AG20443 (cell line): Measurements from ENCODE around the gene RTF2.

Experiments used
- DNase-seq: peaks from one replicate; pipeline ENCODE4 v3.0.0; 2012; ENCODE audit warnings: low spot score, mixed read lengths

RTF2 gene

DNA sequence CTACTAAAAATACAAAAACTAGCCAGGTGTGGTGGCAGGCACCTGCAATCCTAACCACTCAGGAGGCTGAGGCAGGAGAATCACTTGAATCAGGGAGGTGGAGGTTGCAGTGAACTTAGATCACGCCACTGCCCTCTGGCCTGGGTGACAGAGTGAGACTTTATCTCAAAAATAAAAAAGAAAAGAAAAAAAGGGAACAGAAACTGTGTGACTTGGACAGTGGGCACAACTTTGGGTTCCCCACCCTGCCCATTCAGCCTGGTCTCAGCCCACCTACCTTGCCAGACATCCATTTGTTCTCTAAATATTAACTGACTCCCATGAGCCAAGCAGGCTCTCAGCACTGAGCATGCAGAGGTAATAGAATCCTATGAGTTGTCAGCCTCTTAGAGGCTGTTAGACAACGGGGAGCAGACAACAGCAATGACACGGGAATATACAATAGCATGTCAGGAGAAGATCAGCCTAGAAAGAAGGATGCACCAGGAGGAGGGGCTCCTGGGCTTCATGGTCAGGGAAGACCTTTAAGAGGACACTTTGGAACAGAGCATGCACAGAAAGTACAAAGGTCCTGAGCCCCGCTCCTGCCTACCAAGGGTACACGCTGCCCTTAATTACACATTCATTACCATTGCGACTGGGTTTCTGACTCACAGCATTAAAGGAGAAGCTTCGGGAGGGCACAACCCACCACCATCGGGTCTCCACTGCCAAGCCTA lies 84.6 kb downstream of the RTF2 start:
- no peak for DNase-seq

DNA sequence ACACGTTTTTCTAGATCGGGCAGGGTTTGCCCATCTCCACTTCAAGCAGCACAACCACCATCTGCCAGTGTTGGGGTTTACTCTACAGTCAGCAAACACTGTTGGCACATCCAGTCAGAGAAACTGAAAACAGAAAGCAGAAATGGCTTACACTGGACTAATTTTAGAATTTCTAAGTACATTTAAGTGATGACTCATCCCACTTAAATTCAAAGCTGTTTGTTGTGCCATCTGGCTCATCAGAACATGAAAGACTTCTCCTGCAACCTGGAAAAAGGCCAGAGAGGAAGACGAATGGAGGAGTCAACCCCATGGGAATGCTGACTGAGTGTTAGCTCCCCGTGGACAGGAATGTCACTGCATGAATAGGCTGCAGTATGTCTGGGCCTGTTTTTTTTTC lies 86.4 kb downstream of the RTF2 start:
- peak; percentile 86 for DNase-seq

DNA sequence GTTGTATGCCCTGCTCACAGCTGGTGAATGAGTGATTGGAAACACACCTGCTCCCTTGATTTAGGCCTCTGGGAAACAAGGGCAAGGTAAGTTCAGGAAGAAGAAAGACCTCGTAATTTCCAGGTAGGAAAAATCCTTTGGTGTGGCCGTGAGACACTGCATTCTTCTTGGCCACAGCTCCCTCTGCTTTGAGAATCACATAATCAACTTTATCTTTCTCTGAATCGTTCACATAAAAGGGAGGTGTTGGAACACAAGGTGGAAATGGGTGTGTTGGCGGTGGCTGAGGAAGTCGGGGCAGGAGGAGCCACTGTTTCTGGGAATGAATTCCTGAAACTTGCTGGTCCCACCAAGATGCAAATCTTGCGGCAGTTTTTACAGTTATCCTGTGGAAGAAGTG lies 90.5 kb downstream of the RTF2 start:
- no peak for DNase-seq

DNA sequence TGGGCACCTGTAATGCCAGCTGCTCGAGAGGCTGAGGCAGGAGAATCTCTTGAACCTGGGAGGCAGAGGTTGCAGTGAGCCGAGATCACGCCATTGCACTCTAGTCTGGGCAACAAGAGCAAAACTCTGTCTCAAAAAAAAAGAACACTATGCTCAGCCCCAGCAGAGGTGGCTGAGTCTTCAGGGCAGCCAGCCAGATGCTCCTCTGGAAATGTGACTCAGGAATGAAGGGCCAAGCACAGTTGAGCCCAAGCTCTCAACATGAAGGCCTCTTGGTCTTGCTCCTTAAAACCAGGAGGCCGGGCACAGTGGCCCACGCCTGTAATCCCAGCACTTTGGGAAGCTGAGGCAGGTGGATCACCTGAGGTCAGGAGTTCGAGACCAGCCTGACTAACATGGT lies 96.1 kb downstream of the RTF2 start:
- DNase-seq = peak; percentile 58

DNA sequence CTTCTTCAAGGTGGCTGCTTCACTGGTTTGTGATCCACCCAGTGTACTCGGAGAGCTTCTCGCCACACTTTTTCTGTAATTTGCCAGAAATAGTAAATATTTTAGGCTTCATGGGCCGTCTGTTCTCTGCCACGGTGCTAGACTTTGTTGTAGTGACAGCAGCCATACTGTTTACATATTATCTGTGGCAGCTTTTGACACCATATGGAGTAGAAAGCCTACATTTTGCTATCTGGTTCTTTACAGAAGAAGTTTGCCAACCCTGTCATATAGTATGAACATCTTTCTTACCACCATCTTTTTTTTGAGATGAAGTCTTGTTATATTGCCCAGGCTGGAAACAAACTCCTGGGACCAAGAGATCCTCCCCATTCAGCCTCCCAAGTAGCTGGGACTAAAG lies 97.1 kb downstream of the RTF2 start:
- no peak for DNase-seq

DNA sequence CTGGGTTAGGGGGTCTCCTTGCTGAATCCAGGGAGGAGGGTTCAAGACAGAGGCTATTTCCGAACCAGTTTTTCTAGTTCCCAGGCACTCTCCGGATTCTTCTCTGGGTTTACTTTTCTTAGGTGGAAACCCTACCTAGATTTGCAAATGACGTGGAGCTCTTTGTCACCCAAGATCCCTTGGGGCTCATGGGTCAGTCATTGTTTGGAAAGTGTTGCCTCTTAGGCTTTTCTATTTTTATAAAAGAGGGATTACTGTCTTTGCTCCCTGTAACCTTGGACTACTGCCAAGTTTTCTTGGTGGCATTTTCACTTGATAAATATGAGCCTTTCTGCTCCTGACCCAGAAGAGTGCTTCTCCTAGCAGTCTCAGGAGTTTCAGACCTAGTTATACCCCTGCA lies 98.2 kb downstream of the RTF2 start:
- no peak for DNase-seq
